ENCODE data around the gene MSANTD2. TPM values are rescaled to one million over a fixed set of nuclear protein-coding genes. Genes with fewer than 3 reads are reported as not detected.

The MSANTD2 gene
- total RNA-seq, 1 donor from 2014 or later = 13.3 TPM

DNA sequence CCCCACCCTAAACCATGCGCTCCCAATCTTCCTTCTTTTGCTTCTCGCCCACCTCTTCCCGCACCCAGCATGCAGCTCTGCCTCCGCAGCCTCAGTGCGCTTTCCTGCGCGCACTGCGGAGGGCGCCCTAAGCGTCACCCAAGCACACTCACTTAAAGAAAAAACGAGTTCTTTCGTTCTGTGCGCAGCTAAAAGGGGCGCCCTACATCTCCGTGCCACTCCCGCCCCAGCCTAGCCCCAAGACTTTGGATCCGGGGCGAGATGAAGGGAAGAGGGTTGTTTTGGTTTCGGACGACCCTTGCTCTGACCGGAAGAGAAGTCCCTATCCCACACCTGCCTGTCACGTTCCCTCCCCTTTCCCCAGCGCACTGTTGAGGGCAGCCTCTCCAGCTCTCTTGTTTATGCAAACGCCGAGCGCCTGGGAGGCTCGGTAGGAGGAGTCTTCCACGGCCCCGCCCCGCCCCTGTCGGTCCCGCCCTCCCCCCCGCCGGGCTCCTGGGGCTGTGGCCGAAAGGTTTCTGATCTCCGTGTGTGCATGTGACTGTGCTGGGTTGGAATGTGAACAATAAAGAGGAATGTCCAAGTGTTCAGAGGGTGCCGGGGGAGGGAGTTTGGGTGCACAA is 53.5 kb downstream of the MSANTD2 start:
- peaks cover 38% of the 10 kb centered on the region for H3K4me1 ChIP-seq

DNA sequence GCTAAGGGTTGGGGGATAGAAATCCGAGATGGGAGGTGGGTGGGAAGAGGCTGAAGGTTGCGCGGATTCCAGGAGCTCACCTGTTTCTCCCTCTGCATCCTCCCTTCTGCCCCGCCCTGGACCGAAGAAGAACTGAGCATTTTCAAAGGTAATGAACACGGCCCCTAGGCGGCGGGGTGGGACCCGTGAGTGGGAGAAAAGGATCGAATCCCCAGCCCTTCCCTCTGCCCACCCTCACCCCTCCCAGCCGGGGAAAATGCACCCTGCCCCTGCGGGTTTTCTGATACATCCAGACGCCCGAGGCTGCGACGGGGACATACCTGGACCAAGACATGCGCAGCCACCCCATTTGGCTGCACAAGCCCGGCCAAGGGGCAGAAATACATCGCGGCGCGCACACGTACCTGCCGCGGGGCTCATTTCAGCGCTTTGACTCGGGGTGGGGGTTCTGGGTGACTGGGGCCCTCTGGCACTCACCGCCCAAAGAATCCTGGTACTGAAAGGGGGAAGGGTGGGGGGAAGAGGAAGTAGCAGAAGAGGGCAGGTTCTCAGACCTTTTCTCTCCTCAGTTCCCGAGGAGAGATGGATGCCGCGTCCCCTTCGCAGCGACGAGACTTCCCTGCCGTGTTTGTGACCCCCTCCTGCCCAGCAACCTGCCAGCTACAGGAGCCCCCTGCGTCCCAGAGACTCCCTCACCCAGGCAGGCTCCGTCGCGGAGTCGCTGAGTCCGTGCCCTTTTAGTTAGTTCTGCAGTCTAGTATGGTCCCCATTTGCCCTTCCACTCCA is 54.2 kb downstream of the MSANTD2 start:
- H3K4me1 ChIP-seq = peaks cover 38% of the 10 kb centered on the region
- peak overlapping the region; percentile 54 for H3K4me3 ChIP-seq
- DNase-seq = no peak
- TF ChIP-seq, protein P1, sequence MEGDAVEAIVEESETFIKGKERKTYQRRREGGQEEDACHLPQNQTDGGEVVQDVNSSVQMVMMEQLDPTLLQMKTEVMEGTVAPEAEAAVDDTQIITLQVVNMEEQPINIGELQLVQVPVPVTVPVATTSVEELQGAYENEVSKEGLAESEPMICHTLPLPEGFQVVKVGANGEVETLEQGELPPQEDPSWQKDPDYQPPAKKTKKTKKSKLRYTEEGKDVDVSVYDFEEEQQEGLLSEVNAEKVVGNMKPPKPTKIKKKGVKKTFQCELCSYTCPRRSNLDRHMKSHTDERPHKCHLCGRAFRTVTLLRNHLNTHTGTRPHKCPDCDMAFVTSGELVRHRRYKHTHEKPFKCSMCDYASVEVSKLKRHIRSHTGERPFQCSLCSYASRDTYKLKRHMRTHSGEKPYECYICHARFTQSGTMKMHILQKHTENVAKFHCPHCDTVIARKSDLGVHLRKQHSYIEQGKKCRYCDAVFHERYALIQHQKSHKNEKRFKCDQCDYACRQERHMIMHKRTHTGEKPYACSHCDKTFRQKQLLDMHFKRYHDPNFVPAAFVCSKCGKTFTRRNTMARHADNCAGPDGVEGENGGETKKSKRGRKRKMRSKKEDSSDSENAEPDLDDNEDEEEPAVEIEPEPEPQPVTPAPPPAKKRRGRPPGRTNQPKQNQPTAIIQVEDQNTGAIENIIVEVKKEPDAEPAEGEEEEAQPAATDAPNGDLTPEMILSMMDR (IDR thresholded peaks at IDR 0.05) = no peak
- no peaks in the 10 kb centered on the region for H3K36me3 ChIP-seq
- H3K27ac ChIP-seq = peak overlapping the region; percentile 85
- peak; percentile 0 for ATAC-seq
- H3K9me3 ChIP-seq = no peaks in the 10 kb centered on the region
- peaks cover 6% of the 10 kb centered on the region for H3K27me3 ChIP-seq
- intact Hi-C loops (cut with DNase I) = loop anchor here (5.0 kb wide), 1 partner anchor 74 kb away; the partner anchor contains the start of genes SIAE and SPA17

More for the DNA sequence above, 53.5 kb downstream of the MSANTD2 start:
- no peaks in the 10 kb centered on the region for H3K9me3 ChIP-seq
- intact Hi-C loops (cut with DNase I) = loop anchor here (5.0 kb wide), 1 partner anchor 74 kb away; the partner anchor contains the start of genes SIAE and SPA17
- H3K4me3 ChIP-seq = peak overlapping the region; percentile 54
- TF ChIP-seq, protein P1 (IDR thresholded peaks at IDR 0.05) = peak; percentile 51
- no peaks in the 10 kb centered on the region for H3K36me3 ChIP-seq
- peak overlapping the region; percentile 85 for H3K27ac ChIP-seq
- H3K27me3 ChIP-seq = no peaks in the 10 kb centered on the region
- ATAC-seq = peak; percentile 90
- peak; percentile 94 for DNase-seq

DNA sequence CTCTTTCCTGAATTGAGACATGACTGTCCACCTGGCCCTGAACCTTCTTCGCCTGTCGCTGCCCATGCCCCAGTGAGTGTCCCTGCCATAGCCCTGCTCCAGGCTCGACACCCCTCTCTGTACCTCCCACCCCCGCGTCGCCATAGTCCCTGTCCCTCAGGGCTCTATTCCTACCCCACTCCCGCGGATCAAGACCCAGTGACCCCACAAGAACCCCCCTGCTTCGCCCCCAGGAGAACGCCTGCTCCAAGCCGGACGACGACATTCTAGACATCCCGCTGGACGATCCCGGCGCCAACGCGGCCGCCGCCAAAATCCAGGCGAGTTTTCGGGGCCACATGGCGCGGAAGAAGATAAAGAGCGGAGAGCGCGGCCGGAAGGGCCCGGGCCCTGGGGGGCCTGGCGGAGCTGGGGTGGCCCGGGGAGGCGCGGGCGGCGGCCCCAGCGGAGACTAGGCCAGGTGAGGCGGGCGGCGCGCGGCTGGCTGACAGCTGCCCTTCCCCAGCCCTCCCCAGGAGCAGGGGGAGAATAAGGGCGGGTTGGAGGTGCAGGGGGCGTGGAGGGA is 54.9 kb downstream of the MSANTD2 start:
- Histone ChIP-seq H3K36me3 (no peaks in the 10 kb centered on the region), H3K9me3 (no peaks in the 10 kb centered on the region), H3K4me3 (no peak overlapping the region), H3K4me1 (peaks cover 44% of the 10 kb centered on the region), H3K27me3 (peaks cover 6% of the 10 kb centered on the region), H3K27ac (no peak overlapping the region)
- DNase-seq = no peak
- no peak for ATAC-seq
- TF ChIP-seq, protein P1 (IDR thresholded peaks at IDR 0.05) = no peak
- intact Hi-C loops (cut with DNase I) = loop anchor here (5.0 kb wide), 1 partner anchor 73 kb away; the partner anchor contains the start of genes SIAE and SPA17

DNA sequence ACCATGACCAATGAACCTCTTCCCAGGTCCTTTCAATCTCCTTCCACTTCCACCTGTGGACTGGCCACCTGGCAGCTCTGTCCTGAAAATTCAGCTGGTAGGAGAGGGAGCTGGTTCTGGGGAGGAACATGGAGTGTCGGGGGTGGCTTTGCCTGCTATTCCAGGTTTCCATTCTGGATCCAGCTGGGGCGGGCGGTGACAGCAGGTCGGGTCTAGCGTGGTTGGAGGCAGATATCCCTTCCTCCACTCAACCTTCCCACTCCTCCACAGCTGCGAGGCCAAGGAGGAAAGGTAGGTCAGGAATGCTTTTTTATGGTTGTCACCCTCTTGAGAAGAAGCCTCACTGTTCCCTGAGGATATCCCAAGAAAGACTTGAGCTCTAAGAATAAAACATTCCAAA is 57.2 kb downstream of the MSANTD2 start:
- intact Hi-C loops (cut with DNase I) = no loop called here
- ATAC-seq = no peak
- no peak overlapping the region for H3K27ac ChIP-seq
- TF ChIP-seq, protein P1 (IDR thresholded peaks at IDR 0.05) = no peak
- no peak for DNase-seq
- H3K36me3 ChIP-seq = no peaks in the 10 kb centered on the region
- no peak overlapping the region for H3K4me3 ChIP-seq
- H3K4me1 ChIP-seq = peaks cover 28% of the 10 kb centered on the region
- H3K27me3 ChIP-seq = peaks cover 6% of the 10 kb centered on the region
- no peaks in the 10 kb centered on the region for H3K9me3 ChIP-seq

DNA sequence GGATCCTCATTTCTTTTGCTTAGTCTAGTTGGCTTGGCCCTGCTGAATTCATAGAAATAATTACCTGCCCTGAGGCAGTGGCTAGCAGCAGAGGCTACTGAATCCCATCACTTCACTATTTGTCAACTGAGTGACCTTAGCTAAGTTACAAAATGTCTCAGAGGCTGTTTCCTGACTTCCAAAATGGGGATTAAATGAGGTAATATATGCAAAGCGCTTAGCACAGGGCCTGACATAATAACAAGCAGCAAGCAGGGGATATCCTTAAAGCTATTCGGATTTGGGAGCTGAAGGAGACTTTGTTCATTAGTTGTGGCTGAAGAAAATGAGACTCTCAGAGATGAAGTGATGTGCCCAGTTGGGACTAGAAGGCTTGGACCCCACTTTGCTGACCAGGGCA is 57.7 kb downstream of the MSANTD2 start:
- DNase-seq (no peak), ATAC-seq (no peak)
- intact Hi-C loops (cut with DNase I) = no loop called here
- H3K4me1 ChIP-seq = peaks cover 24% of the 10 kb centered on the region
- H3K27ac ChIP-seq = no peak overlapping the region
- H3K4me3 ChIP-seq = no peak overlapping the region
- no peaks in the 10 kb centered on the region for H3K9me3 ChIP-seq
- peaks cover 6% of the 10 kb centered on the region for H3K27me3 ChIP-seq
- no peaks in the 10 kb centered on the region for H3K36me3 ChIP-seq
- TF ChIP-seq, protein P1 (IDR thresholded peaks at IDR 0.05) = no peak
